ENCODE data around the gene PAQR7.

The PAQR7 gene

DNA sequence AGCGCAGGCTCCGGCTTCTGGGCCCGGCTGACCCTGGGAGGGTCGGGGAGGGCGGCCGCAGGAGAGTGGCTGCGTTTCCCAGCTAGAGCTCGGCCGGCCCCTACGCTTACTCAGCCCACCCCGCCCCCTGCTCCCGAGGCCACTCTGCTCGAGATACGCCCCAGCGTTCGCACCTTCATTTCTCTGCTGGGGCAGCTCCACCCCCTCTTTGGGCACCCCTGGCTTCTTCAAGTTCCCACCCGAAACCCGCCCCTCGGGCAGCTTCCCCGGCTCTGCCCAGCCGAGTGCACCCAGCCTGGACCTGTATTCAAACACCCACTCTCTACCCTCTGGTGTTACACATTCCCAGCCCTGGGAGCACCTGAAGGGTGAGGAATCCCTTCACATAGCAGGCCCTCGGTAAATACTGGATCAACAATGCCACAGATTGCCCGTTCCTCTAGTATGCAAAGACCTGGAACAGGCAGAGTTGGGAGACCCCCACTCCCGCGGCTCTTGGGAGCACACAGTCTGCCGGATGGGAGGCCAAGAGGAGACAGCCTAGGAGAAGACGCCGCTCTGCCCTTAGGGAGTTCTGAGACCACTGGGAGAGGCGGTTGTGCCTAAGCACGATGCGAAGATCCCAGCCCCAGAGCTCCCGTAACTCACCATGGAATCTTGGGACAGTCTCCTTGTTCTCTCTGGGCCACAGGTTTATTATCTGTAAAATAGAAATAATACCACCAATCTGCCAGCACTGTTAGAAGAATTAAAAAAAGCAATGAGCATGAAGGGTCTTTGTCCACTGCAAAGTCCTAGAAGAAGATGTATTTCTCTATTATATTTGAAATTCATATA is 566 bp upstream of the PAQR7 start:
- TF ChIP-seq CTCF (IDR thresholded peaks at IDR 0.05; ENCODE audit: low read depth, low read length, missing control alignments) = no peak

GRCh38 chr1:25874635-25875153 is 814 bp downstream of the PAQR7 start:
- no peak for TF ChIP-seq CTCF (IDR thresholded peaks at IDR 0.05; ENCODE audit: low read depth, low read length, missing control alignments)
- no peak for DNase-seq (ENCODE audit: low read depth)
- H3K4me3 ChIP-seq (ENCODE audit: low read depth, low read length) = peak overlapping the region; percentile 59

More for the DNA sequence above, 566 bp upstream of the PAQR7 start:
- no peak for DNase-seq (ENCODE audit: low read depth)
- peak overlapping the region; percentile 59 for H3K4me3 ChIP-seq (ENCODE audit: low read depth, low read length)

- TF ChIP-seq CTCF (IDR thresholded peaks at IDR 0.05; ENCODE audit: low read depth, low read length, missing control alignments) = no peak
- H3K4me3 ChIP-seq (ENCODE audit: low read depth, low read length) = peak overlapping the region; percentile 59
- DNase-seq (ENCODE audit: low read depth) = no peak
Observed at GRCh38 chr1:25874209-25874608, 1.3 kb downstream of the PAQR7 start.

GRCh38 chr1:25873120-25873519 is 2.4 kb downstream of the PAQR7 start:
- no peak overlapping the region for H3K4me3 ChIP-seq (ENCODE audit: low read depth, low read length)
- TF ChIP-seq CTCF (IDR thresholded peaks at IDR 0.05; ENCODE audit: low read depth, low read length, missing control alignments) = no peak
- no peak for DNase-seq (ENCODE audit: low read depth)

DNA sequence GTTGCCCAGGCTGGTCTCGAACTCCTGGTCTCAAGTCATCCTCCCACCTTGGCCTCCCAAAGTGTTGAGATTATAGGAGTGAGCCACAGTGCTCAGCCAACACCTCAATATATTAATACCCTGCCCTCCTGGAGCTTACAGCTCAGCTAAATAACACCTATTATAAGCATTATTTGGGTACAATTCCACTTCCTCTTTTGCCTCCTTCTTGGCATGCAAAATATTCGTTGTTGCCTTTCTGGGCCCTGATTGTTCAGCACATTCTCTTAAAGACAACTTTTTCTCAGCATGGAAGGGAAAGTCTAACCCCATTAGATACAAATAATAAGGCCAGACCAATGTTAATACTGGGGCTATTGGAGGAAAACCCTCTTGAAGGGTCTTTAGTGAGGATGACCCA is 2.8 kb downstream of the PAQR7 start:
- no peak for DNase-seq (ENCODE audit: low read depth)
- no peak for TF ChIP-seq CTCF (IDR thresholded peaks at IDR 0.05; ENCODE audit: low read depth, low read length, missing control alignments)
- H3K4me3 ChIP-seq (ENCODE audit: low read depth, low read length) = no peak overlapping the region

- TF ChIP-seq CTCF (IDR thresholded peaks at IDR 0.05; ENCODE audit: low read depth, low read length, missing control alignments) = no peak
- no peak for DNase-seq (ENCODE audit: low read depth)
- H3K4me3 ChIP-seq (ENCODE audit: low read depth, low read length) = no peak overlapping the region
Observed at GRCh38 chr1:25871704-25872494, 3.6 kb downstream of the PAQR7 start.

Measured in GM12864 (cell line).